Measurements from ENCODE around the gene SDK1.
"Not testable (repeated sequence)": the region's sequence is repeated elsewhere in the genome, so short reads cannot be mapped to it uniquely, and the experiment has no call there.

The SDK1 gene

DNA sequence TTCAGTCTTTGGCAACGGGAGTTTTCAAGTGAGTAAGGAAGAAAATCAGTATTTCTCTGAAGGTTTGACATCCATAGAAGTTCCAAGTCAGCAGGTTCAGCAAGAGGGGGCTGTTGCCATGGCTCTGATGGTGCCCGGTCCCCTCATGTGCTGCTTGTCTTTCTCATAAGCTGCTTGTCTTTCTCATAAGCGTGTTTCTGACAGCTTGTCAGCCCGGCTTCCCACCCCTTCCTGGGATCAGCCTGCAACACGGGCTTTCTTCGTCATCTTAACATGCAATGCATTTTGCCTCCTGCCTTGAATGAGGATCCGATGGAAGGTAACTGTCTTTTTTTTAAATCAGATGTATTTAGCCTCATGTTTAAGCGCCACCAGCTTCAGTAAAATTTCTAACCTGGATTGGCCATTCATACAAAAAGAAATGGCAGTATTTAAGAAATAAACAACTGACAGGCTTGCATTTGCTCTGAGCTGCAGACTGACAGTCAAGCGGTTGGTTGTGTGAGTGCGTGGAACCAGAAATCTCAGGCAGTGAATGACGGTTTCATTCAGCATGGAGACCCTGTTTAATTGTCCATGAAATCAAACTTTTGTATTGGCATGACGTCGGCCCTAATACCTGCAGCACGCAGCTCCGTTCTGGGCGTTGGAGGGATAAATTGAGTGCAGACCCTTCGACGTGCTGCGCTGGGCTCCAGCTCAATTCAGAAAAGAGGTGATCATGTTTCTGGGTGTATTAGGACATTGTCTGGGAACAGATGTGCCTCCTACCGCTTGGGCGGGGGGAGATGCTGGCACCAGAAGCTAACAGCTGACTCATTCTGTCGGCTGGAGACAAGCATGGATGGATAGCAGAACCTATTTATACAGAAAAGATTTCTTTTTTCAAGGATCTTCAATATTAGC is 926.3 kb downstream of the SDK1 start:
- Histone ChIP-seq H3K9ac (ENCODE audit: low read length) (no peak overlapping the region), H3K36me3 (ENCODE audit: insufficient read depth, low read length) (peaks cover 13% of the 10 kb centered on the region), H3K27ac (ENCODE audit: low read depth, low read length) (no peak overlapping the region), H3K27me3 (ENCODE audit: control insufficient read depth in 1 of 2, insufficient read depth in 2 of 2, low read length in 2 of 2) (no peaks in the 10 kb centered on the region), H3K4me3 (ENCODE audit: low read depth in 1 of 2, low read length in 2 of 2) (no peak overlapping the region), H3K9me3 (ENCODE audit: low read length) (no peaks in the 10 kb centered on the region), H3K4me1 (ENCODE audit: insufficient read depth, low read length) (no peaks in the 10 kb centered on the region)

DNA sequence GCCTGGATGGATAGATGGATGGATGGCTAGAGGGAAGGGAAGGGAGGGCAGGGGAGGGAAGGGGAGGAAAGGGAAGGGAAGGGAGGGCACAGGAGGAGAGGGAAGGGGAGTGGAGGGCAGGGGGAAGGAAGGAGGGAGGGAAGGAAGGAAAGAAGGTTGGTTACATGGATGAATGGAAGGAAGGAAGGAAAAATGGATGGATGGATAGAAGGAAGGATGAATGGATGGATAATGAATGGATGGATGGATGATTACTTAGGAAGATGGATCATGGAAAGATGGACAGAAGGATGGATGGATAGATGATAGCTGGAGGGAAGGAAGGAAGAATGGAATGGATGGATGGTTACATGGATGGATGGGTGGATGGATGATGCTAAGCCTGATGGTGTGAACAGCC is 929.3 kb downstream of the SDK1 start:
- no peak overlapping the region for H3K4me3 ChIP-seq (ENCODE audit: low read depth in 1 of 2, low read length in 2 of 2)
- H3K9me3 ChIP-seq (ENCODE audit: low read length) = no peaks in the 10 kb centered on the region
- H3K36me3 ChIP-seq (ENCODE audit: insufficient read depth, low read length) = no peaks in the 10 kb centered on the region
- H3K27ac ChIP-seq (ENCODE audit: low read depth, low read length) = no peak overlapping the region
- H3K4me1 ChIP-seq (ENCODE audit: insufficient read depth, low read length) = no peaks in the 10 kb centered on the region
- no peak overlapping the region for H3K9ac ChIP-seq (ENCODE audit: low read length)
- H3K27me3 ChIP-seq (ENCODE audit: control insufficient read depth in 1 of 2, insufficient read depth in 2 of 2, low read length in 2 of 2) = no peaks in the 10 kb centered on the region

DNA sequence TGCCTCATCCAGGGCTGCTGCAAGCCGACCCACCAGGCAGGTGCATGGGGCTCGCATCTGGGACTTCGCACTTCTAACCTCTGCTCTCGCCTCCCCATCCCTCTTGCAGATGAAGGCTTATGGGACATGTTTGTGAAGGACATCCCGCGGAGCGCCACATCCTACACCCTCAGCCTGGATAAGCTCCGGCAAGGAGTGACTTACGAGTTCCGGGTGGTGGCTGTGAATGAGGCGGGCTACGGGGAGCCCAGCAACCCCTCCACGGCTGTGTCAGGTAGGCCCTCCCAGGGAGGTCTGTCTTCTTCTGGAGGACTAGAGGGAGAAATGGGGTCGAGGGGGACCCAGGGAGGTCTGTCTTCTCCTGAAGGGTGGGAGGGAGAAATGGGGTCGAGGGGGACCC is 932.1 kb downstream of the SDK1 start:
- Histone ChIP-seq H3K9me3 (ENCODE audit: low read length) (no peaks in the 10 kb centered on the region), H3K9ac (ENCODE audit: low read length) (no peak overlapping the region), H3K4me1 (ENCODE audit: insufficient read depth, low read length) (no peaks in the 10 kb centered on the region), H3K4me3 (ENCODE audit: low read depth in 1 of 2, low read length in 2 of 2) (no peak overlapping the region), H3K27ac (ENCODE audit: low read depth, low read length) (no peak overlapping the region), H3K27me3 (ENCODE audit: control insufficient read depth in 1 of 2, insufficient read depth in 2 of 2, low read length in 2 of 2) (no peaks in the 10 kb centered on the region), H3K36me3 (ENCODE audit: insufficient read depth, low read length) (no peaks in the 10 kb centered on the region)

DNA sequence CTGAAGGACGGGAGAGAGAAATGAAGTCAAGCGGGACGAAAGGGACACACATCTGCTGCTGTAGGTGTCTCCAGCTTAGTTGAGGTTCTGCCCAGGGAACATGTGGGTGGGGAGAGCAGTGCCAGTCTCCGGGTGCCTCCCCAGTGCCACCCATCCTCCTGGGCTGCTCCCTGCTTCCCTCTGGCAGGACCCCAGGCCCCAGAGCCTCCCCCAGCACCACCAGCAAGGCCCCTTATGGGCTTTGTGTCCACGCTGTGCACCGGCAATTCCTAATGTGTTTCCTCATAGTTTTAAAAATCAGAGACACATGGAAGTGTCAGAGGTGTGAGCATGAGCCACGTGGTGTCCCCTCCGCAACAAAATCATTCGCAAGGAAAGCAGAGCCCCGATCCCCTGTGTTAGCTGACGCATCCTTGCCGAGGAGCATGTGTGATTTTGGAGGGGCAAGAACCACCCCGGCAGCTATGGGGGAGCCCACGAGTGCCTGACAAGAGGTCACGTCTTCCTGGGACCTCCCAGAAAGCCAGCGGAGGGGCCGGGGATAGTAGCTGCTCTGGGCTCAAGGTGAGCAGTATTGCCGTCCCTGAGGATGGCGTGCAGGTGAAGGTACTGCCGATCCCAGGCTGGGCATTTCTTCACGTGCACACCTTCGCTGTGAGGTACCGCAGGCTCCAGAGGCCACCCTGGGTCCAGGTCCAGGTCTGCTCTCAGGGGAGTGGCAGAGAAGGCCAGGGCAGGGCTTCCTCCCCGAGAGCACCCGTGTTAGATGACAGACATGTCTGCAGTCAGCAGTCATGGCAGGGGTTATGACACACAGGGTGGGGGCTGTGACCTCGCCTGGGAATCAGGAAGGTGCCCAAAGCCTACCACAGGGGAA is 932.8 kb downstream of the SDK1 start:
- Histone ChIP-seq H3K4me1 (ENCODE audit: insufficient read depth, low read length) (no peaks in the 10 kb centered on the region), H3K27ac (ENCODE audit: low read depth, low read length) (no peak overlapping the region), H3K9me3 (ENCODE audit: low read length) (no peaks in the 10 kb centered on the region), H3K9ac (ENCODE audit: low read length) (no peak overlapping the region), H3K36me3 (ENCODE audit: insufficient read depth, low read length) (no peaks in the 10 kb centered on the region), H3K27me3 (ENCODE audit: control insufficient read depth in 1 of 2, insufficient read depth in 2 of 2, low read length in 2 of 2) (no peaks in the 10 kb centered on the region), H3K4me3 (ENCODE audit: low read depth in 1 of 2, low read length in 2 of 2) (no peak overlapping the region)

DNA sequence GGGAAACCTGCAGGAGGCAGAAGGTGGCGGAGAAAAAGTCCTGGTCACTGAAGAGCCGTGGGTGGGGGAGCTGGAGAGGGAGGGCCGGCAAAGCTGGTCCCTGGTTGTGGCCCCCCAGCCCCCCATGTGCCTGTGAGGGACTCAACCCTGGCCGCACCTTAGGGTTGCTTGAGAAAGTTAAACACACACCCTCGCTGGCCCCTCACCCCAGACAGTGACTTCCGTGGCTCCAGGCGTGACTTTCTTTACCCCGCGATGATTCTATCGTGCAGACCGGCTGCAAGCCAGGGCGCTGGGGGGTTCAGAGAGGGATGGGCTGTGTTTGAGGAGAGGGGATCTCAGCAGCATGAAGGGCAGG is 933.4 kb downstream of the SDK1 start:
- H3K4me1 ChIP-seq (ENCODE audit: insufficient read depth, low read length) = no peaks in the 10 kb centered on the region
- H3K27me3 ChIP-seq (ENCODE audit: control insufficient read depth in 1 of 2, insufficient read depth in 2 of 2, low read length in 2 of 2) = no peaks in the 10 kb centered on the region
- H3K36me3 ChIP-seq (ENCODE audit: insufficient read depth, low read length) = no peaks in the 10 kb centered on the region
- no peak overlapping the region for H3K27ac ChIP-seq (ENCODE audit: low read depth, low read length)
- H3K9ac ChIP-seq (ENCODE audit: low read length) = no peak overlapping the region
- no peaks in the 10 kb centered on the region for H3K9me3 ChIP-seq (ENCODE audit: low read length)
- no peak overlapping the region for H3K4me3 ChIP-seq (ENCODE audit: low read depth in 1 of 2, low read length in 2 of 2)

DNA sequence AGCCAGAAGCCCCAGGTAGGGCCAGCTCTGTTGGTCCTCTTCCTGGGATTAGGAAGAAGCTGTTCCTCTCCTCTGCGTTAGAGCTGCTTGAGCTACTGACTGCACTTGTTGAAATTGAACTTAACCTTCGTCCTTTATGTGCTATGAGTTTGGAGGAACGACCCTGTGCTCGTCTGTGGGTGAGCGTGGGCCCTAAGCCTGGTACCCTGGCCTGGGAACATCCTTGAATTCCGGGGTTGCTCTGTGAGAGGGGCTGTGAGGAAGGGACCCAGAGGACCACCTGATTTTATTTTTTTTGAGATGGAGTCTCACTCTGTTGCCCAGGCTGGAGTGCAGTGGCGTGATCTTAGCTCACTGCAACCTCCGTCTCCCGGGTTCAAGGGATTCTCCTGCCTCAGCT is 933.8 kb downstream of the SDK1 start:
- H3K27me3 ChIP-seq (ENCODE audit: control insufficient read depth in 1 of 2, insufficient read depth in 2 of 2, low read length in 2 of 2) = no peaks in the 10 kb centered on the region
- H3K27ac ChIP-seq (ENCODE audit: low read depth, low read length) = no peak overlapping the region
- H3K36me3 ChIP-seq (ENCODE audit: insufficient read depth, low read length) = no peaks in the 10 kb centered on the region
- H3K4me3 ChIP-seq (ENCODE audit: low read depth in 1 of 2, low read length in 2 of 2) = no peak overlapping the region
- H3K9me3 ChIP-seq (ENCODE audit: low read length) = no peaks in the 10 kb centered on the region
- no peak overlapping the region for H3K9ac ChIP-seq (ENCODE audit: low read length)
- H3K4me1 ChIP-seq (ENCODE audit: insufficient read depth, low read length) = no peaks in the 10 kb centered on the region

DNA sequence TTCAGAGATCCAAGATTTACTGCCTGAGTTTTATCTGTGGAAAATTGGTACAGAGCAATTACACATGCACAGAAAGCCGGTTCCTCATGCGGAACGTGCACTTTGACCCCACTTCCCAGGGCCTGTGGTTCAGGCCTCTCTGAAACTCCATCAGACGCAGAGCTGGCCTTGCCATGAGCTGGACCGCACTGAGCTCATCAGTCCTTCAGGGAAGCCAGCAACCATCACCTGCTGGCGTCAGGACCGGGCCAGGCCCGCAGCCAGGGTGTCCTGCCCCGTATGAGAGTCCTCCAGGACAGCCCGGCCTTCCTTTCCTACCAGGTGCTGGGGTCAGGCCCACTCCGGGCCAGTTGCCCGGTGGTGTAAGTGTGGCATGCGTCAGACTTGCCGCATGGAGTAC is 934.5 kb downstream of the SDK1 start:
- H3K4me3 ChIP-seq (ENCODE audit: low read depth in 1 of 2, low read length in 2 of 2) = no peak overlapping the region
- no peak overlapping the region for H3K9ac ChIP-seq (ENCODE audit: low read length)
- H3K36me3 ChIP-seq (ENCODE audit: insufficient read depth, low read length) = no peaks in the 10 kb centered on the region
- no peak overlapping the region for H3K27ac ChIP-seq (ENCODE audit: low read depth, low read length)
- H3K27me3 ChIP-seq (ENCODE audit: control insufficient read depth in 1 of 2, insufficient read depth in 2 of 2, low read length in 2 of 2) = no peaks in the 10 kb centered on the region
- H3K9me3 ChIP-seq (ENCODE audit: low read length) = no peaks in the 10 kb centered on the region
- no peaks in the 10 kb centered on the region for H3K4me1 ChIP-seq (ENCODE audit: insufficient read depth, low read length)

DNA sequence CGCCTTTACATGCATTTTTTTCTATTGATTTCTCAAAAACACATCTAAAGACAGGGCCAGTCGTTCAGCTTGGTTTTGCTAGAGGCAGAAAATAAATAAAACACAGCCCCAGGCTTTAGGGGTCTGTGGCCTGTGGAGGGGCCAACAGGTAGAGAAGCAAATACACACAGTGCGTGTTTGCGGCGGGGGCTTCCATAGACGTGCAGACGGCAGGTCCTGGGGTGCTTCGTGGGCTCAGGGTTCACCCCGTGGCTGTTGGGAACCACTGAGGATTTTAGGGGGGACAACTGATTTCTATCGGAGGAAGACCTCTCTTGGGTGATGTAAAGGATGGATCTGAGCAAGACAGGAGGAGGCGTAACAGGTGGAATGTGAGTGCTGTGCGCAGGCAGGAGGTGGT is 935.3 kb downstream of the SDK1 start:
- H3K4me3 ChIP-seq (ENCODE audit: low read depth in 1 of 2, low read length in 2 of 2) = no peak overlapping the region
- H3K27me3 ChIP-seq (ENCODE audit: control insufficient read depth in 1 of 2, insufficient read depth in 2 of 2, low read length in 2 of 2) = no peaks in the 10 kb centered on the region
- no peaks in the 10 kb centered on the region for H3K36me3 ChIP-seq (ENCODE audit: insufficient read depth, low read length)
- no peaks in the 10 kb centered on the region for H3K9me3 ChIP-seq (ENCODE audit: low read length)
- no peak overlapping the region for H3K9ac ChIP-seq (ENCODE audit: low read length)
- no peaks in the 10 kb centered on the region for H3K4me1 ChIP-seq (ENCODE audit: insufficient read depth, low read length)
- H3K27ac ChIP-seq (ENCODE audit: low read depth, low read length) = no peak overlapping the region

DNA sequence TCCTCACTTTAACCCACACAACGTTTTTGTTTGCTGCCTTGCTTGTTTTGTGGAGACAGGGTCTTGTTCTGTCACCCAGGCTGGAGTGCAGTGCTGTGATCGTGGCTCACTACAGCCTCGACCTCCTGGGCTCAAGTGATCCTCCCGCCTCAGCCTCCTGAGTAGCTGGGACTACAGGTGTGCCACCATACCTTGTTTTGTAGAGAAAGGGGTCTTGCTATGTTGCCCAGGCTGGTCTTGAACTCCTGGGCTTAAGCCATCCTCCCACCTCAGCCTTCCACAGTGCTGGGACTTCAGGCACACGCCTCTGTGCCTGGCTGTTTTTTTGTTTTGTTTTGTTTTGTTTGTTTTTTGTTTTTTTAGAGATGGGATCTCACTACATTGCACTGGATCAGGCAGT is 935.8 kb downstream of the SDK1 start:
- not testable (repeated sequence) for H3K4me1 ChIP-seq (ENCODE audit: insufficient read depth, low read length)

DNA sequence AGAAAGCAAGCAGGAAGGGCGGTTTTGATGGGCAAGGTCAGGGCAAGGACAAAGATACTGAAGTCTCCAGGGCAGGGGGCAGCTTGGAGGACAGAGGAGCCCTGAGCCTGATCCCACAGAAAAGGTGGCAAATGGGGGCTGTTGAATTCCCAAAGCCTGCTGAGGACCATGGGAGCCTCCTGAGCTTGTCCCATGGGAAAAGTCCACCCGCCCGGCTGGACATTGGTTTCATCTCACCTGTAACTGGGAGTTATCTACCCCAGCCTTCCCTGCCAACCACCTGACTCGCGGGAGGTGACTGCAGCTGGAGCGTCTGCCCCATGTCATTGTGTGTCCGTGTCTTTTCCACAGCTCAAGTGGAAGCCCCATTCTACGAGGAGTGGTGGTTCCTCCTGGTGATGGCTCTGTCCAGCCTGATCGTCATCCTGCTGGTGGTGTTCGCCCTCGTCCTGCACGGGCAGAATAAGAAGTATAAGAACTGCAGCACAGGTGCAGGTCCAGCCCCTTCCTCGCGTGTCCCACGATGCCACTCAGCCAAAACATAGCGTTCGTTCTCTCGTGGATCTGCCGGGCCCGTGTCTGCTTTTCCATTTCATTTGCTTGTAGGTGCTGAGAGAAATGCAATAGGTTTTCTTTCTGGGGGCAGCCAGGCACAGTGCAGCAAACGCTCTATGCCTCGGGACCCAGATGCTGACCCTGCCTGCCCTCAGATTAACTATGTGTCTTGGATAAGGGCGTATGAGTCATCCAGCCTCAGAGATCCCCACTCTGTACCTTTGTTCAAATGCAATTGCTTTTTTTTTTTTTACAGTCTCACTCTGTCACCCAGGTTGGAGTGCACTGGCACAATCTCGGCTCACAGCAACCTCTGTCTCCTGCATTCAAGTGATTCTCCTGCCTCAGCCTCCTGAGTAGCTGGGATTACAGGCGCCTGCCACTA is 936.5 kb downstream of the SDK1 start:
- Histone ChIP-seq H3K36me3 (ENCODE audit: insufficient read depth, low read length) (no peaks in the 10 kb centered on the region), H3K27ac (ENCODE audit: low read depth, low read length) (no peak overlapping the region), H3K4me3 (ENCODE audit: low read depth in 1 of 2, low read length in 2 of 2) (no peak overlapping the region), H3K9ac (ENCODE audit: low read length) (no peak overlapping the region), H3K4me1 (ENCODE audit: insufficient read depth, low read length) (no peaks in the 10 kb centered on the region), H3K27me3 (ENCODE audit: control insufficient read depth in 1 of 2, insufficient read depth in 2 of 2, low read length in 2 of 2) (no peaks in the 10 kb centered on the region), H3K9me3 (ENCODE audit: low read length) (no peaks in the 10 kb centered on the region)

More for the DNA sequence above, 935.8 kb downstream of the SDK1 start:
- not testable (repeated sequence) for H3K27me3 ChIP-seq (ENCODE audit: control insufficient read depth in 1 of 2, insufficient read depth in 2 of 2, low read length in 2 of 2); H3K9me3 ChIP-seq (ENCODE audit: low read length); H3K4me3 ChIP-seq (ENCODE audit: low read depth in 1 of 2, low read length in 2 of 2); H3K27ac ChIP-seq (ENCODE audit: low read depth, low read length); H3K9ac ChIP-seq (ENCODE audit: low read length); H3K36me3 ChIP-seq (ENCODE audit: insufficient read depth, low read length)

DNA sequence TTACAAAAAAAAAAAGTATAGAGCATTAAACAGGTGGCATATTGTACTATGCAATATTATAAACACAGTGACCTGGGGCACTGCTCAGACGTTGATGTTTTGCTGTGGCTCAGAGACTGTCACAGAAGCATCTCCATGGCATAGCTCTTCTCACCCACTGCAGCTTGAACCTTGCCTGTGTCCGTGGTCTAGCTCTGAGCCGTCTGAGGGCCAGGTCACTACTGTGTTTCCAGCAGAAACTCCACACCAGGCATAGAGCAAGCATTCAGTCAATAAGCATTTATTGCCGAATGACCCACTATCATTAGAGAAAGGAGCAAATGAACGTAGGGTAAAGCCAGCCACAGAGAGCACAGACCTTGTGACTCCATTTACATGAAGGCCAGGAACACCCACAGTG is 937.8 kb downstream of the SDK1 start:
- H3K36me3 ChIP-seq (ENCODE audit: insufficient read depth, low read length) = peaks cover 3% of the 10 kb centered on the region
- H3K4me3 ChIP-seq (ENCODE audit: low read depth in 1 of 2, low read length in 2 of 2) = no peak overlapping the region
- no peak overlapping the region for H3K9ac ChIP-seq (ENCODE audit: low read length)
- H3K27me3 ChIP-seq (ENCODE audit: control insufficient read depth in 1 of 2, insufficient read depth in 2 of 2, low read length in 2 of 2) = no peaks in the 10 kb centered on the region
- no peaks in the 10 kb centered on the region for H3K4me1 ChIP-seq (ENCODE audit: insufficient read depth, low read length)
- H3K27ac ChIP-seq (ENCODE audit: low read depth, low read length) = no peak overlapping the region
- no peaks in the 10 kb centered on the region for H3K9me3 ChIP-seq (ENCODE audit: low read length)

All from muscle layer of colon (tissue), 2 donors.